GM12873 (cell line): Measurements from ENCODE around the gene SEC24B.

Experiments
- TF ChIP-seq, protein P1 (sequence below): IDR thresholded peaks from 2 replicates; pipeline ENCODE4 v1.5.1; 2012; ENCODE audit warnings: low read depth, mild to moderate bottlenecking, moderate library complexity, low read length, control low read depth; ENCODE audit not compliant: insufficient read depth; ENCODE audit errors: missing control alignments

SEC24B gene

DNA sequence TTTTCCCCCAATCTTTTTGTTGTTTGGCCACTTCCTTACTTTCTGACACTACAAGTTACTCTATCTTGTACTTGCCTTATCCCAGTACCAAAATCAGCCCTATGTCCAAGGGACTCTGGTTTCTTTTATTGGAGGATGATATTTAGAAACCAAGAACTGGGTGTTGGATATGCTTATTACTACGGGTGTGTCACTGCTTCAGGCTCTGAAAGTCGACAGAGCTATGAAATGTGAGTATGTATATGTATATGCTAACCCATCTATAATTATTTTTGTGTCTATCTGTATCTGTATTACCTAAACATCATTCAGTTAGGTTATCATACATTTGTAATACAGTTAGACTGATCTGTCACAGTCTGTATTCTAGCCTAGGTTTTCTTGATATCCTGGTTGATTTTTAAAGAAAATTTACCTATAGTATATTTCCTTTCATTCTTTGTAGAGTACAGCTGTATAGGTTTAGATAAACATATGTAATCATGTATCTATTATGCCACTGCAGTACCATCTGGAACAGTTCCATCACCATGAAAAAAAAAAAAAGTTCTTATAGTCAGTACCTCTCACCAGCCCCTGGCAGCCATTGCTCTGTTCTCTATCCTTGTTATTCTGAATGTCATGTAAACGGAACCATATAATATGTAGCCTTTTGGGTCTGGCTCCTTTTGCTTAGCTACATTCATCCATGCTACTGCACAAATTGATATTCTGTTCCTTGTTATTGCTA, 18.1 kb downstream of the SEC24B start:
- TF ChIP-seq, protein P1, sequence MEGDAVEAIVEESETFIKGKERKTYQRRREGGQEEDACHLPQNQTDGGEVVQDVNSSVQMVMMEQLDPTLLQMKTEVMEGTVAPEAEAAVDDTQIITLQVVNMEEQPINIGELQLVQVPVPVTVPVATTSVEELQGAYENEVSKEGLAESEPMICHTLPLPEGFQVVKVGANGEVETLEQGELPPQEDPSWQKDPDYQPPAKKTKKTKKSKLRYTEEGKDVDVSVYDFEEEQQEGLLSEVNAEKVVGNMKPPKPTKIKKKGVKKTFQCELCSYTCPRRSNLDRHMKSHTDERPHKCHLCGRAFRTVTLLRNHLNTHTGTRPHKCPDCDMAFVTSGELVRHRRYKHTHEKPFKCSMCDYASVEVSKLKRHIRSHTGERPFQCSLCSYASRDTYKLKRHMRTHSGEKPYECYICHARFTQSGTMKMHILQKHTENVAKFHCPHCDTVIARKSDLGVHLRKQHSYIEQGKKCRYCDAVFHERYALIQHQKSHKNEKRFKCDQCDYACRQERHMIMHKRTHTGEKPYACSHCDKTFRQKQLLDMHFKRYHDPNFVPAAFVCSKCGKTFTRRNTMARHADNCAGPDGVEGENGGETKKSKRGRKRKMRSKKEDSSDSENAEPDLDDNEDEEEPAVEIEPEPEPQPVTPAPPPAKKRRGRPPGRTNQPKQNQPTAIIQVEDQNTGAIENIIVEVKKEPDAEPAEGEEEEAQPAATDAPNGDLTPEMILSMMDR: no peak

DNA sequence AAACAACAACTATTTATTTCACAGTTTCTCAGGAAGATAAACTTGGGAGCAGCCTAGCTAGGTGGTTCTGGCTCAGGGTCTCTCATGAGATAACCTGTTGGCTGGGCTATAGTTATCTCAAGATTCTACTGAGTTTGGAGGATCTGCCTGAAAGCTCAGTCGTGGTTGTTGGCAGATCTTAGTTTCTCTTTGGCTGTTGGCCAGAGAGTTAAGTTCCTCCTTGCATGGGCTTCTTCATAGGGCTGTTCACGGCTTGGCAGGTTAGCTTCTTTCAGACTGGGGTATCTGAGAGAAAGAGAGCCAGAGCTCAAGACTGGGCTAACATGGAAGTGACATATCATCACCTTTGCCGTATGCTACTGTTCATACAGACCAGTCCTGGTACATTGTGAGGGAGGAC, 28.7 kb downstream of the SEC24B start:
- TF ChIP-seq, protein P1: no peak

DNA sequence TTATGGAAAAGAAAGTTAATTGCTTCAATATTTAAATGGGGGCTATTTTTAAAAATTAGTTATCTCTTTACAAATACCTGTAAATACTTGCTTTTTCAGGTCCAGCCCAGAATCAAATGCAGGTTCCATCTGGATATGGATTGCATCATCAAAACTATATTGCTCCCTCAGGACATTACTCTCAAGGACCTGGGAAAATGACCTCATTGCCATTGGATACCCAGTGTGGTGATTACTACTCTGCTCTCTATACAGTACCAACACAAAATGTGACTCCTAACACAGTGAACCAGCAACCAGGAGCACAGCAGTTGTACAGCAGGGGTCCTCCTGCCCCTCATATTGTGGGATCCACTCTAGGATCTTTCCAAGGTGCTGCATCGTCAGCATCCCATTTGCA, 29.2 kb downstream of the SEC24B start:
- TF ChIP-seq, protein P1: no peak

- TF ChIP-seq, protein P1: no peak
Measured at GRCh38 chr4:109465069-109465468, 31.5 kb downstream of the SEC24B start.

- TF ChIP-seq, protein P1: no peak
Measured at GRCh38 chr4:109469915-109470314, 36.3 kb downstream of the SEC24B start.

DNA sequence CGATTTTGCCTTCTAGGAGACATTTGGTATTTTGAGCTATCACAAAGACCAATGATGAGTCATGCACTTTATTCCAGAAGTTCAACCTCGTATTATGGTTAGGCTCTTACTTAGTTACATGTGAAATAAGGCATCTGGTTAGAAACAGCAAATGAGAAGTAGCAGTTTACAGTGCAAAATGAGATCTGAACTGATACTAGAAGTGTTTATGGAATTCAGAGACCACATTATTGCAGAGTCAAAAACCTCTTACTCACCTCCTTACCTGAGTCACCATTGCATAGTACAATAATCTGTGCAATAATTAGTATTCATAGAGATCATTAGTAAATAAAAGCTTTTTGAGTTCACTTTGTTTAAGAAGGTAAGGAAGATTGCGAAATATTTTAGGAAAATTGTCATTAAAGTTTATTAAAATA, 38.7 kb downstream of the SEC24B start:
- TF ChIP-seq, protein P1: no peak

- TF ChIP-seq, protein P1: no peak
Measured at GRCh38 chr4:109473824-109474223, 40.2 kb downstream of the SEC24B start.
